ENCODE results near the gene DCHS1. TPM values are rescaled to one million over a fixed set of nuclear protein-coding genes. Genes with fewer than 3 reads are reported as not detected.
A peak's percentile ranks its signal among the peaks of the same experiment; 100 is the strongest.

DCHS1 gene
- total RNA-seq, 1 experiment from 2014 or later = 14.2 TPM

- TF ChIP-seq, protein P1, sequence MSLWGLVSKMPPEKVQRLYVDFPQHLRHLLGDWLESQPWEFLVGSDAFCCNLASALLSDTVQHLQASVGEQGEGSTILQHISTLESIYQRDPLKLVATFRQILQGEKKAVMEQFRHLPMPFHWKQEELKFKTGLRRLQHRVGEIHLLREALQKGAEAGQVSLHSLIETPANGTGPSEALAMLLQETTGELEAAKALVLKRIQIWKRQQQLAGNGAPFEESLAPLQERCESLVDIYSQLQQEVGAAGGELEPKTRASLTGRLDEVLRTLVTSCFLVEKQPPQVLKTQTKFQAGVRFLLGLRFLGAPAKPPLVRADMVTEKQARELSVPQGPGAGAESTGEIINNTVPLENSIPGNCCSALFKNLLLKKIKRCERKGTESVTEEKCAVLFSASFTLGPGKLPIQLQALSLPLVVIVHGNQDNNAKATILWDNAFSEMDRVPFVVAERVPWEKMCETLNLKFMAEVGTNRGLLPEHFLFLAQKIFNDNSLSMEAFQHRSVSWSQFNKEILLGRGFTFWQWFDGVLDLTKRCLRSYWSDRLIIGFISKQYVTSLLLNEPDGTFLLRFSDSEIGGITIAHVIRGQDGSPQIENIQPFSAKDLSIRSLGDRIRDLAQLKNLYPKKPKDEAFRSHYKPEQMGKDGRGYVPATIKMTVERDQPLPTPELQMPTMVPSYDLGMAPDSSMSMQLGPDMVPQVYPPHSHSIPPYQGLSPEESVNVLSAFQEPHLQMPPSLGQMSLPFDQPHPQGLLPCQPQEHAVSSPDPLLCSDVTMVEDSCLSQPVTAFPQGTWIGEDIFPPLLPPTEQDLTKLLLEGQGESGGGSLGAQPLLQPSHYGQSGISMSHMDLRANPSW (CRISPR knock-in tag; conservative IDR thresholded peaks at IDR 0.05; ENCODE audit: low read depth) = no peak
- TF ChIP-seq, protein P2, sequence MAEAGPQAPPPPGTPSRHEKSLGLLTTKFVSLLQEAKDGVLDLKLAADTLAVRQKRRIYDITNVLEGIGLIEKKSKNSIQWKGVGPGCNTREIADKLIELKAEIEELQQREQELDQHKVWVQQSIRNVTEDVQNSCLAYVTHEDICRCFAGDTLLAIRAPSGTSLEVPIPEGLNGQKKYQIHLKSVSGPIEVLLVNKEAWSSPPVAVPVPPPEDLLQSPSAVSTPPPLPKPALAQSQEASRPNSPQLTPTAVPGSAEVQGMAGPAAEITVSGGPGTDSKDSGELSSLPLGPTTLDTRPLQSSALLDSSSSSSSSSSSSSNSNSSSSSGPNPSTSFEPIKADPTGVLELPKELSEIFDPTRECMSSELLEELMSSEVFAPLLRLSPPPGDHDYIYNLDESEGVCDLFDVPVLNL (CRISPR knock-in tag; IDR thresholded peaks at IDR 0.05; ENCODE audit: borderline replicate concordance, low read depth) = no peak
Observed at GRCh38 chr11:6594142-6594768, 61.4 kb downstream of the DCHS1 start (continued).

DNA sequence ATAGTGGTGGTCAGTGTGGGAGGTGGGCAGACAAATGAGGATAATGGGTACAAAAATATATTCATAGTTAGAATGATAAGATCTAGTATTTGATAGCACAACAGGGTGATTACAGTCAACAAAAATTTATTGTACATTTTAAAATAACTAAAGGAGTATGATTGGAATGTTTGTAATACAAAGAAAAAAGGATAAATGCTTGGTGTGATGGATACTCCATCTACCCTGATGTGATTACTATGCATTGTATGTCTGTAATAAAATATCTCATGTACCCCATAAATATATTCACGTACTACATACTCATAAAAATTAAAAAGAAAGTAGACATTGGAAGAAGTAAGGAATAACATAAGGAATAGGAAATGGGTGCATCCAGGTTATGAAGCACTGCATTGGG, 67.6 kb downstream of the DCHS1 start:
- POLR2A ChIA-PET = no interaction called here
- CTCF ChIA-PET = interaction anchor here (1.0 to 1.8 kb wide), 5 partner anchors 17 to 209 kb away, joined by 3 to 12 read pairs (median 6); partner anchors contain the start of gene TAF10
- DNase-seq (ENCODE audit: low spot score) (no peak), ATAC-seq (no peak)
- Mint-ChIP-seq H3K4me3 (no peak overlapping the region), H3K27ac (no peak overlapping the region), H3K9me3 (peaks cover 26% of the 10 kb centered on the region), H3K27me3 (ENCODE audit: low read depth) (no peaks in the 10 kb centered on the region), H3K36me3 (peaks cover 3% of the 10 kb centered on the region), H3K4me1 (no peaks in the 10 kb centered on the region)
- TF ChIP-seq, protein P3, sequence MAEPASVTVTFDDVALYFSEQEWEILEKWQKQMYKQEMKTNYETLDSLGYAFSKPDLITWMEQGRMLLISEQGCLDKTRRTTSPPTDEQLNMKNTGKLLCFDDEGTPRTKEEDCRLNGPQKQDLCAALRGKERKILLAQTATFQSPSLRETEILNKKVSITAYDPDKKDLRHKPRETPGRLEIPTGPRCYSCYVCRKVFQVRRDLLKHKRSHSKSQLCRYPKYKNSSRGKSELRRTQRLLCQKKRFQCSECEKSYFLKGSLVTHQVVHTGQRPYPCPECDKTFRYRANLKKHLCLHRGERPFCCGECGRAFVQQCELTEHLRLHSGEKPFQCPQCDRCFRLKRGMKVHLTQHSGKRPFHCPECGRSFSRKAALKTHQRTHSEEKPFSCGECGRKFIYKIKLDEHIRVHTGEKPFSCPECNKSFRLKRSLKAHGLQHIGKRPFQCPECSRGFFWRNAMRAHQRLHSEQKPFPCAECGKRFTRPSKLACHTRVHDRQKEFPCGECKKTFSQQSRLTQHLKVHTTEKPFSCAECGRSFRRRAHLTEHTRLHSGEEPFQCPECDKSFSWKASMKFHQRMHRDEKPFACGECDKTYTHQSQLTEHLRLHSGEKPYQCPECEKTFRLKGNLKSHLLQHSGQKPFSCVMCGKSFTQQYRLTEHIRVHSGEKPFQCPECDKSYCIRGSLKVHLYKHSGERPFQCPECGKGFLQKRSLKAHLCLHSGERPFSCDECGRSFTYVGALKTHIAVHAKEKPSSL (CRISPR knock-in tag; conservative IDR thresholded peaks at IDR 0.05) = no peak
- TF ChIP-seq ESRRA (CRISPR knock-in tag; IDR thresholded peaks at IDR 0.05; ENCODE audit: borderline replicate concordance) = no peak
- TF ChIP-seq ATF2 (CRISPR knock-in tag; IDR thresholded peaks at IDR 0.05; ENCODE audit: borderline replicate concordance, low read depth) = no peak
- no peak for TF ChIP-seq ZNF263 (CRISPR knock-in tag; IDR thresholded peaks at IDR 0.05; ENCODE audit: low read depth)
- TF ChIP-seq ZNF317 (CRISPR knock-in tag; IDR thresholded peaks at IDR 0.05; ENCODE audit: borderline replicate concordance, low read depth) = no peak
- no peak for TF ChIP-seq FOXP1 (CRISPR knock-in tag; IDR thresholded peaks at IDR 0.05; ENCODE audit: borderline replicate concordance)
- no peak for TF ChIP-seq FOXK1 (CRISPR knock-in tag; IDR thresholded peaks at IDR 0.05)

DNA sequence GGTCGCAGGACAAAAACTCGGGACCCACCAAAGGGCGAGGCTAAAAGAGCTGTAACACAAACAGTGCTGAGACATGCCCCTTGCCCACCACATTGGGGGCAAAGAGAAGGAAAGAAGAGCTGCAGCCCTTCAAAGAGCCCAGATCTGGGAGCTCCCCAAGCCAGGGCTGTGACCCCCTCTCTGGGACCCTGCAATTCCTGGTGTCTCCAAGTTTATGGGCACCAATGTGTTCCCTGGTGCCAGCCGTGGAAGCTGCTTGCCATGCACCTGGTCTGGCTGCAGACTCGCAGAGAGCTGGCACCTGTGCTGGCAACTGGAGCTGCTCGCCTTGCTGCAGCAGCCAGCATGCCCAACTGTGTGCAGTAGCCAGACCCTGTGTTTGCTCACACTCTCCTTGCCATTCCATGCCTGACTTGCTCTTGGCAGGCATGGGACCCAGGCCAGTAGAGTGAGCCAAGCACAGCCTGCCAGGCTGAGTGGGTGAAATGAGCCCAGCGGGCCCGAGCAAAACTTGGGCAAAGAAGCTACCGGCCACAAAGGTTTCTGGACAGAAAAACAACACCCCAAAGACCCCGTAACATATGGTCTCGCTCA, 68.2 kb downstream of the DCHS1 start:
- peaks cover 30% of the 10 kb centered on the region for H3K9me3 Mint-ChIP-seq
- no peaks in the 10 kb centered on the region for H3K27me3 Mint-ChIP-seq (ENCODE audit: low read depth)
- ChIA-PET POLR2A (interaction anchor here (1.1 kb wide), 1 partner anchor 106 kb away, joined by 3 read pairs; the partner anchor contains the start of genes ARFIP2 and TIMM10B), CTCF (interaction anchor here (0.9 to 1.8 kb wide), 6 partner anchors 16 to 209 kb away, joined by 3 to 12 read pairs (median 5); partner anchors contain the start of gene TAF10)
- no peak overlapping the region for H3K4me3 Mint-ChIP-seq
- no peak overlapping the region for H3K27ac Mint-ChIP-seq
- peak; percentile 29 for ATAC-seq
- DNase-seq (ENCODE audit: low spot score) = no peak
- TF ChIP-seq ZBTB21 (CRISPR knock-in tag; IDR thresholded peaks at IDR 0.05; ENCODE audit: borderline replicate concordance) (no peak), ZNF396 (CRISPR knock-in tag; IDR thresholded peaks at IDR 0.05; ENCODE audit: borderline replicate concordance) (no peak), TCF7 (CRISPR knock-in tag; IDR thresholded peaks at IDR 0.05; ENCODE audit: low read depth) (no peak), GRHL2 (CRISPR knock-in tag; IDR thresholded peaks at IDR 0.05; ENCODE audit: insufficient replicate concordance, severe bottlenecking) (no peak)
- TF ChIP-seq, protein P3 (CRISPR knock-in tag; conservative IDR thresholded peaks at IDR 0.05) = no peak
- TF ChIP-seq, protein P4, sequence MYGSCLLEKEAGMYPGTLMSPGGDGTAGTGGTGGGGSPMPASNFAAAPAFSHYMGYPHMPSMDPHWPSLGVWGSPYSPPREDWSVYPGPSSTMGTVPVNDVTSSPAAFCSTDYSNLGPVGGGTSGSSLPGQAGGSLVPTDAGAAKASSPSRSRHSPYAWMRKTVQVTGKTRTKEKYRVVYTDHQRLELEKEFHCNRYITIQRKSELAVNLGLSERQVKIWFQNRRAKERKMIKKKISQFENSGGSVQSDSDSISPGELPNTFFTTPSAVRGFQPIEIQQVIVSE (CRISPR knock-in tag; IDR thresholded peaks at IDR 0.05; ENCODE audit: borderline replicate concordance) = no peak
- TF ChIP-seq, protein P5, sequence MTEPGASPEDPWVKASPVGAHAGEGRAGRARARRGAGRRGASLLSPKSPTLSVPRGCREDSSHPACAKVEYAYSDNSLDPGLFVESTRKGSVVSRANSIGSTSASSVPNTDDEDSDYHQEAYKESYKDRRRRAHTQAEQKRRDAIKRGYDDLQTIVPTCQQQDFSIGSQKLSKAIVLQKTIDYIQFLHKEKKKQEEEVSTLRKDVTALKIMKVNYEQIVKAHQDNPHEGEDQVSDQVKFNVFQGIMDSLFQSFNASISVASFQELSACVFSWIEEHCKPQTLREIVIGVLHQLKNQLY (CRISPR knock-in tag; IDR thresholded peaks at IDR 0.05) = no peak
- peaks cover 3% of the 10 kb centered on the region for H3K36me3 Mint-ChIP-seq
- H3K4me1 Mint-ChIP-seq = no peaks in the 10 kb centered on the region
